ENCODE results near the gene EXOC4. TPM values are rescaled to one million over a fixed set of nuclear protein-coding genes. Genes with fewer than 3 reads are reported as not detected.

The EXOC4 gene
- total RNA-seq, 1 experiment from 2014 or later, result 65.1 TPM

- no peak for DNase-seq (ENCODE audit: low read depth)
- in situ Hi-C loops (cut with HindIII; ENCODE audit: low pct_unique_long_range_greater_than_20kb, low sequenced_read_pairs), result no loop called here
Observed at GRCh38 chr7:134034652-134035051, 781.8 kb downstream of the EXOC4 start.

GRCh38 chr7:134037991-134038390, 785.1 kb downstream of the EXOC4 start:
- DNase-seq (ENCODE audit: low read depth), result no peak
- in situ Hi-C loops (cut with HindIII; ENCODE audit: low pct_unique_long_range_greater_than_20kb, low sequenced_read_pairs), result no loop called here

DNA sequence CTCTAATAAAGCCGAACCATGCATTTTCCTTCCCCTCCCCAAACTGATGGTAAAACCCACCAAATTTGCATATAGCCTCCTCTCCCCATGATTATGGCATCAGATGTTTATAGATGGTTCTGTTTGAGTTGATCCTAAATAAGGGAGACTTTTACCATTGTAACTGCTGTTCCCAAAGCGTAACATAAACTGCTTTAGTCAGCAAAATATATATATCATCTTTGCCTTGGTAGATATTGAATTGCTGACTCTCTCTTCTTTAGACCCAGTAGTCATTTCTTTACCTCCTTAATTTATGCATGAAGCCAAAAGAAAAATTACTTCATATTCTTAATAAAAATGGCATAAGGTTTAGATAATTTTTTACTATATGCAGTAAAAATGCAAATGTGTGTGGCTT, 788.1 kb downstream of the EXOC4 start:
- in situ Hi-C loops (cut with HindIII; ENCODE audit: low pct_unique_long_range_greater_than_20kb, low sequenced_read_pairs), result no loop called here
- DNase-seq (ENCODE audit: low read depth), result no peak

DNA sequence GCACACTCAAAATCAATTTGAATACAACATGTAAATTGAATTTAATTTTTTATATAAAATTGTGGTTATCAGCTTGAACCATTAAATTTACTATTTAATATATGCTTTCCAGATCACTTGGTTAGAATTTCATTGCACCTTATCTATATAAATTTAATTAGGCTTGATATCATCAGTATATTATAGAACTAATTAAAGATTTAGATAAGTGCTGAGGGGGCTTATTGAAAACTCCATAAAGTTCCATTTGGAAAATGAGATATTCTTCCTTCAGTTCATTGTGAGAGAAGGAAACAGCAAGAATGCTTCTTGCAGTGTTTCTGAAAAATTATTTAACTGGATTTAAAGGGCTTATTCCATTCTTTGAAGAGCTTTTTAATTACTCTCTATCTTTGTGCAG, 788.6 kb downstream of the EXOC4 start:
- no peak for DNase-seq (ENCODE audit: low read depth)
- in situ Hi-C loops (cut with HindIII; ENCODE audit: low pct_unique_long_range_greater_than_20kb, low sequenced_read_pairs), result no loop called here

- DNase-seq (ENCODE audit: low read depth), result no peak
- in situ Hi-C loops (cut with HindIII; ENCODE audit: low pct_unique_long_range_greater_than_20kb, low sequenced_read_pairs), result no loop called here
Observed at GRCh38 chr7:134042307-134042706, 789.4 kb downstream of the EXOC4 start.

GRCh38 chr7:134044682-134045081, 791.8 kb downstream of the EXOC4 start:
- in situ Hi-C loops (cut with HindIII; ENCODE audit: low pct_unique_long_range_greater_than_20kb, low sequenced_read_pairs), result no loop called here
- no peak for DNase-seq (ENCODE audit: low read depth)

DNA sequence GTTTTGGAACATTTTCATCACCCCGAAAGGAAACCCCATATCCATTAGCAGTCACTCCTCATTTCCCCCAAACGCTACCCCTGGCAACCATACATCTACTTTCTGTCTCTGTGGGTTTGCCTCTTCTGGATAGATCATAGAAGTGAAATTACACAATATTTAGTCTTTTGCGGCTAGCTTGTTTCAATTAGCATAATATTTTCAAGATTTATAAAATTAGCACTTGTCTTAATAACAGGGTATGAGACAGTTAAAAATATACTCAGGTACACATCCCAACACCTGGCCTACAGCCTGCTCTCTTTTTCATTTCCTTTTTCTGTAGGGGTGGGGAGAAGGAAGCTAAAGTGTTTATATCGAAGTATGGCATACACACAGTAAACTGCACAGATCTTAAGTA, 792.8 kb downstream of the EXOC4 start:
- DNase-seq (ENCODE audit: low read depth), result no peak
- in situ Hi-C loops (cut with HindIII; ENCODE audit: low pct_unique_long_range_greater_than_20kb, low sequenced_read_pairs), result no loop called here

DNA sequence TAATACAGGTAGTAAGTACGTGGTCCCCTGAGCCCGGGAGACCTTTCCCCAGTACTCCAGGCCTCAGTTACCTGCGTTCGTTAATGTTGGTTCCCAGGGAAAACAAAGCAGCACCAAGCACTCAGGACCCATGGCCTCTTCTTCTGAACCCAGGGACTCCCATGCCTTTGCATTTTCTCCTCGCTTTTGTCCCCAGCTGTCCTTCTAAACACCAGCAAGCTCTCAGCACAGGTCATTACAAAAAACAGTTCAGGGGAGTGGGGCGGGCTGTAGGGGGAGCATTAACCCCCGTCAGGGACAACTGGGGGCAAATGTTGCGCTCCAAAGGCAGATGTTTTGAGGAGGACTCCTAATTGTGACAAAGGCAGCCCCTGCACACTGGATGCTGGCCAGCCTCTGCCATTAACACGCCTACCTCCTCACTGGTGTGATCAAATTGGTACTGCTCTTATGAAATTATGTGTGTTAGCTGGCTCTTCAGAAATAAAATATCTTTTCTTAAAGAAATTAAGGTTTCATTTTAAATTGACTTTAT, 793.8 kb downstream of the EXOC4 start:
- in situ Hi-C loops (cut with HindIII; ENCODE audit: low pct_unique_long_range_greater_than_20kb, low sequenced_read_pairs), result no loop called here
- DNase-seq (ENCODE audit: low read depth), result no peak

DNA sequence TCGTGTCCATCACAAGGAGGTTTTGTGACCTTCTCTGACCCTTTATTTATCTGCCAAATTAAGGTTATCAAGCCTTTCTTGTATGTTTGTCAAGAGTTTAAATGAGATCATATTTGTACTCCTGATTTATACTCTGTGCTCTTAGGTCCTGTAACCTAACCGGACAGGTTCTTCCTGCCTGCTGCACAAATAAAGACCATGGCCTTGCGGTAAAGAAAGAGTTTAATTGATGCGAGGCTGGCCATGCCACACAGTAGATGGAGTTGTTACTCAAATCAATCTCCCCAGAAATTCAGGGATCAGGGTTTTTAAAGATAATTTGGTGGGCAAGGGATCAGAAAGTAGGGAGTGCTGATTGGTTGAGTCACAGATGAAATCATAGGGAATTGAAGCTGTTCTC, 794.8 kb downstream of the EXOC4 start:
- no peak for DNase-seq (ENCODE audit: low read depth)

DNA sequence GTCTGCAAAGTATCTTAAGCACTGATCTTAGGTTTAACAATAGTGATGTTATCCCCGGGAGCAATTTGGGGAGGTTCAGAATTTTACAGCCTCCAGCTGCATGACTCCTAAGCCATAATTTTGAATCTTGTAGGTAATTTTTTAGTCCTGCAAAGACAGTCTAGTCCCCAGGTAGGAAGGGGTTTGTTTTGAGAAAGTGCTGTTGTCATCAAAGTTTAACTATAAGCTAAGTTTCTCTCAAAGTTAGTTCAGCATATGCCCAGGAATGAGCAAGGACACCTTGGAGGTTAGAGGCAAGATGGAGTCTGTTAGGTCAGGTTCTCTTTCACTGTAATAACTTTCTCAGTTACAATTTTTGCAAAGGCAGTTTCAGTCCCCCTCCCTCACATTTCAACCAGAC, 795.3 kb downstream of the EXOC4 start:
- no peak for DNase-seq (ENCODE audit: low read depth)

More for the DNA sequence above, 794.8 kb downstream of the EXOC4 start:
- in situ Hi-C loops (cut with HindIII; ENCODE audit: low pct_unique_long_range_greater_than_20kb, low sequenced_read_pairs), result no loop called here

DNA sequence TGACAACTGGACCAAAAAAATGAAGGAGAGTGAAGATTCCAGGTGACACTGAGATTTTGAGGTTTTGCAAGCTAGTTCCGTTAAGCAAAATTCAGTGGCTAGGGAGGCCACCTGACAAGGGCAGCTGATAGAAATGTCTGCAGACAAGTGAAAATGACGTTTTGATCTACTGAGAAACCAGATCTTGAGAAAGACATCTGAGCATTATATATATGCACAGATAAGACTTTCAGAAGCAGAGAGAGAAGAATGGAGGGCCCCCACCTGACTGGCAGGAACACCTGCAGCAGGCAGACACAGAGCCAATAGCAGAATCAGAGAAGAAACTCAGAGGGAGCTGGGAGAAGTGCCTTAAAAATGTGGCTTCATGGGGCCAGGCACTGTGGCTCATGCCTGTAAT, 798.1 kb downstream of the EXOC4 start:
- in situ Hi-C loops (cut with HindIII; ENCODE audit: low pct_unique_long_range_greater_than_20kb, low sequenced_read_pairs), result no loop called here
- DNase-seq (ENCODE audit: low read depth), result no peak

More for the DNA sequence above, 795.3 kb downstream of the EXOC4 start:
- in situ Hi-C loops (cut with HindIII; ENCODE audit: low pct_unique_long_range_greater_than_20kb, low sequenced_read_pairs), result no loop called here

GRCh38 chr7:134056816-134057215, 803.9 kb downstream of the EXOC4 start:
- in situ Hi-C loops (cut with HindIII; ENCODE audit: low pct_unique_long_range_greater_than_20kb, low sequenced_read_pairs), result no loop called here
- DNase-seq (ENCODE audit: low read depth), result no peak

- in situ Hi-C loops (cut with HindIII; ENCODE audit: low pct_unique_long_range_greater_than_20kb, low sequenced_read_pairs), result no loop called here
- DNase-seq (ENCODE audit: low read depth), result no peak
Observed at GRCh38 chr7:134058521-134058920, 805.6 kb downstream of the EXOC4 start.

GRCh38 chr7:134058980-134059379, 806.1 kb downstream of the EXOC4 start:
- in situ Hi-C loops (cut with HindIII; ENCODE audit: low pct_unique_long_range_greater_than_20kb, low sequenced_read_pairs), result no loop called here
- DNase-seq (ENCODE audit: low read depth), result no peak

GRCh38 chr7:134059921-134060320, 807.0 kb downstream of the EXOC4 start:
- DNase-seq (ENCODE audit: low read depth), result no peak
- in situ Hi-C loops (cut with HindIII; ENCODE audit: low pct_unique_long_range_greater_than_20kb, low sequenced_read_pairs), result no loop called here

DNA sequence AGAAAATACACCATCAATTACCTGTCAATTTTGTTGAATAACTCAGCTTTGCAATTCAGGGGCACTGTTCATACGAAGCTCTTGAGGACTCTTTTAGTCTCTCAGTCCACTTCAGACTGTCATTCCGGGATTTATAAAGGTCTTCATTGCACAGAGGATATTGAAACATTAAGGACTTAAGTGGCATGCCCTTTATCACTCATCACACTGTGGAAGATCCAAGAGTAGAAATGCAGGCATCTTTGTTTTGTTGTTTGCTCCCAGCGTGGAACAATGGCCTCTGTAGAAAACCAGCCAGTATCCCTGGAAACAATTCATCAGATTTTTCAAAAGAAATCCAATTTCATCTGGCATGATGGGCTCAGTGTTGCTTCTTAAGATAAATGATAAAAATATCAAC, 808.0 kb downstream of the EXOC4 start:
- no peak for DNase-seq (ENCODE audit: low read depth)
- in situ Hi-C loops (cut with HindIII; ENCODE audit: low pct_unique_long_range_greater_than_20kb, low sequenced_read_pairs), result no loop called here

DNA sequence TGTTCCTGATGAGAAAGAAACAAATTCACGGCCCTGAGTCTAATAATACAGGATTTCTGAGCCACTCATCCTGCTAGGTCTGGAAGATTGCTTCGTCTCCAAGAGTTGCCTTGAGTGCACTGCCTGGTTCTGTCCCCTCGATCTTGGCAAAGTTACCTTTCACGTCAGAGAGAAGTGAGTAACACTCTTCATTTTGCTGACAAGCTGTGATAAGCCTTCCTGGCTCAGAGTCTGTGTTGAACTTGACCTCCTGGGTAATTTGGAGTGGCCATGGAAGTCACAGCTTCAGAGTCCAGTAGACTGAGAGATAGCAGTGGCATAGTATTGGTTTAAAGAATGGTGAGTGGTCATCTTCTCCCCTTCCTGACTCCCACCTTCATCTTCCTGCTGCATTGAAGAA, 809.6 kb downstream of the EXOC4 start:
- in situ Hi-C loops (cut with HindIII; ENCODE audit: low pct_unique_long_range_greater_than_20kb, low sequenced_read_pairs), result no loop called here
- DNase-seq (ENCODE audit: low read depth), result no peak

DNA sequence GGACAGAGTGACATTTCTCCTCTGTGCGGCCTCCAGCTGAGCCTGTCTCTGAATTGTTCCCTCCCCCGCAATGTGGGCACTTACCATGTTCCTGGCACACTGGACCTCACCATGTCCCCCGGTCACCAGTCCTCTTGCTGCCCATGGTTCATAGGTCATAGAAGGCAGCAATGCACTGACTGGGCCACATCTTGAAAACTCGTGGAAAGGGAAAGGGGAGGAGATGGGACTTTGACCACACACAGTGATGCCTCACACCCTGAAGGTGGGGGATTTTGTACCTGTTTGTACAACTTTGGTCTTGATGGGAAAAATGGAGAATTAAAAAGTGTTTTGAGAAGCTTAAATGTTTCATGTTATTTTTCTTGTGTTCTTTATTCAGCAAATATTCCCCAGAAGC, 812.5 kb downstream of the EXOC4 start:
- in situ Hi-C loops (cut with HindIII; ENCODE audit: low pct_unique_long_range_greater_than_20kb, low sequenced_read_pairs), result no loop called here
- no peak for DNase-seq (ENCODE audit: low read depth)

DNA sequence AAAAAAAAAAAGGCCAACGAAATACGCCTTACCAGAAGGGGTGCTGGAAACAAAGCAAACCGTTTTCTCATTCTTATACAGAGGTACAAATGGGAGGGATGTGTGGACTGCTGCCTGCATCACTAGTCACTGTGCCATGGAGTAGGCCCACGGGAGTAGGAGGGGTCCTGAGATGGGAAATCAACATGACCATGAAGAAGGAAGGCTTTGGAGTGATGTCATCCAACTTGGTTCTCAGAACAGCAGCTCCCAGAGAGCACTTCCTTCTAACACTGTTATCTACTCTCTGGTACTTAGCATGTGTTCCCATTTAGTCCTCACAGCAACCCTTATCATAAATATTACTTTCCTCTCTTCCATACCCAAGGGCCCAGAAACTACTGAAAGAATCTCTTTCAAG, 814.3 kb downstream of the EXOC4 start:
- in situ Hi-C loops (cut with HindIII; ENCODE audit: low pct_unique_long_range_greater_than_20kb, low sequenced_read_pairs), result no loop called here
- DNase-seq (ENCODE audit: low read depth), result no peak

DNA sequence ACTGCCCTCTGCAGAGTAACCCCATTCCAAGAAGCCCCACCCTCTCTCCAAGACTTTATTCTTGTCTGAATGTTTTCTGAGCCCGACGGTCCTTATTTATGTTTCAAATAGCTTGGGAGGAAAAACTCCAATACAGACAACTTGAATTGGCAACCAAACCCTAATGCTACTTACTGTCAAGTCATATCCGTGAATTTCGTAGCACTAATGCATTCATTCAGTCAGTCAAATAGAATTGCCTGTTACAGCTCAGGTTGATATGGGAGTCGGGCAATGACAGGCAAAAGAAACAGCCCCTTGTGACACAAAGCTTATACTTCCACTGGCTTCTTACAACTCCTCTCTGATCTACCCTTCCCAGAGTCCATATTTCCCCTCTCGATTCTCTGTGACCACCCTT, 815.8 kb downstream of the EXOC4 start:
- no peak for DNase-seq (ENCODE audit: low read depth)
- in situ Hi-C loops (cut with HindIII; ENCODE audit: low pct_unique_long_range_greater_than_20kb, low sequenced_read_pairs), result no loop called here

DNA sequence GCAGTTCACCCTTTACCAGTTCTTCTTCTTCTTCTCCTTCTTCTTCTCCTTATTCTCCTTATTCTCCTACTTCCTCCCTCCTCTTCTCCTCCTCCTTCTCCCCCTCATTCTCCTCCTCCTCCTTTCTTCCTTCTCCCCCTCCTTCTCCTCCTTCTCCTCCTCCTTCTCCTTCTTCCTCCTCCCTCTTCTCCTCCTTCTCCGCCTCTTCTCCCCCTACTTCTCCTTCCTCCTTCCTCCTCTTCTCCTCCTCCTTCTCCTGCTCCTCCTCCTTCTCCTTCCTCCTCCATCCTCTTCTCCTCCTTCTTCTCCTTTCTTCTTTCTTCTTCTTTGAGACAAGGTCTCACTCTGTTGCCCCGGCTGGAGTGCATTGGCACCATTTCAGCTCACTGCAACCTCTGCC, 816.3 kb downstream of the EXOC4 start:
- in situ Hi-C loops (cut with HindIII; ENCODE audit: low pct_unique_long_range_greater_than_20kb, low sequenced_read_pairs), result no loop called here
- no peak for DNase-seq (ENCODE audit: low read depth)

Data from Caki2 (cell line).